Measurements from ENCODE around the gene TNS3. TPM values are rescaled to one million over a fixed set of nuclear protein-coding genes. Genes with fewer than 3 reads are reported as not detected.

Gene TNS3
- total RNA-seq, 1 donor from 2014 or later, result 5.7 TPM

GRCh38 chr7:47503281-47503680, 78.6 kb downstream of the TNS3 start:
- Mint-ChIP-seq H3K27me3 (peaks cover 2% of the 10 kb centered on the region), H3K4me1 (no peaks in the 10 kb centered on the region), H3K4me3 (no peak overlapping the region), H3K9me3 (no peaks in the 10 kb centered on the region), H3K27ac (no peak overlapping the region), H3K36me3 (ENCODE audit: low read depth) (no peaks in the 10 kb centered on the region)
- no peak for DNase-seq
- intact Hi-C loops (cut with micrococcal nuclease), result no loop called here

- Mint-ChIP-seq H3K27me3 (peaks cover 2% of the 10 kb centered on the region), H3K9me3 (no peaks in the 10 kb centered on the region), H3K4me1 (no peaks in the 10 kb centered on the region), H3K27ac (no peak overlapping the region), H3K4me3 (no peak overlapping the region), H3K36me3 (ENCODE audit: low read depth) (no peaks in the 10 kb centered on the region)
- DNase-seq, result no peak
- intact Hi-C loops (cut with micrococcal nuclease), result no loop called here
Observed at GRCh38 chr7:47502240-47502877, 79.6 kb downstream of the TNS3 start.

GRCh38 chr7:47501406-47501805, 80.5 kb downstream of the TNS3 start:
- Mint-ChIP-seq H3K4me1 (no peaks in the 10 kb centered on the region), H3K9me3 (no peaks in the 10 kb centered on the region), H3K27ac (no peak overlapping the region), H3K4me3 (no peak overlapping the region), H3K27me3 (peaks cover 2% of the 10 kb centered on the region), H3K36me3 (ENCODE audit: low read depth) (no peaks in the 10 kb centered on the region)
- no peak for DNase-seq
- intact Hi-C loops (cut with micrococcal nuclease), result no loop called here

- no peaks in the 10 kb centered on the region for H3K4me1 Mint-ChIP-seq
- no peaks in the 10 kb centered on the region for H3K36me3 Mint-ChIP-seq (ENCODE audit: low read depth)
- H3K9me3 Mint-ChIP-seq, result no peaks in the 10 kb centered on the region
- H3K27me3 Mint-ChIP-seq, result no peaks in the 10 kb centered on the region
- no peak overlapping the region for H3K4me3 Mint-ChIP-seq
- no peak overlapping the region for H3K27ac Mint-ChIP-seq
- intact Hi-C loops (cut with micrococcal nuclease), result no loop called here
- no peak for DNase-seq
Observed at GRCh38 chr7:47500103-47500563, 81.8 kb downstream of the TNS3 start.

- intact Hi-C loops (cut with micrococcal nuclease), result no loop called here
- Mint-ChIP-seq H3K27ac (no peak overlapping the region), H3K4me1 (no peaks in the 10 kb centered on the region), H3K4me3 (no peak overlapping the region), H3K9me3 (no peaks in the 10 kb centered on the region), H3K27me3 (peaks cover 4% of the 10 kb centered on the region), H3K36me3 (ENCODE audit: low read depth) (no peaks in the 10 kb centered on the region)
- DNase-seq, result no peak
Observed at GRCh38 chr7:47498229-47499056, 83.5 kb downstream of the TNS3 start.

GRCh38 chr7:47497367-47498096, 84.4 kb downstream of the TNS3 start:
- no peaks in the 10 kb centered on the region for H3K9me3 Mint-ChIP-seq
- H3K4me3 Mint-ChIP-seq, result no peak overlapping the region
- peaks cover 4% of the 10 kb centered on the region for H3K27me3 Mint-ChIP-seq
- no peaks in the 10 kb centered on the region for H3K36me3 Mint-ChIP-seq (ENCODE audit: low read depth)
- DNase-seq, result no peak
- H3K27ac Mint-ChIP-seq, result no peak overlapping the region
- intact Hi-C loops (cut with micrococcal nuclease), result loop anchor here (1.0 kb wide), 1 partner anchor 15 kb away; no protein-coding TSS in a partner anchor
- no peaks in the 10 kb centered on the region for H3K4me1 Mint-ChIP-seq

- Mint-ChIP-seq H3K9me3 (no peaks in the 10 kb centered on the region), H3K27me3 (peaks cover 4% of the 10 kb centered on the region), H3K4me3 (no peak overlapping the region), H3K4me1 (no peaks in the 10 kb centered on the region), H3K27ac (no peak overlapping the region), H3K36me3 (ENCODE audit: low read depth) (no peaks in the 10 kb centered on the region)
- intact Hi-C loops (cut with micrococcal nuclease), result loop anchor here (1.0 kb wide), 1 partner anchor 14 kb away; no protein-coding TSS in a partner anchor
- no peak for DNase-seq
Observed at GRCh38 chr7:47496666-47497065, 85.2 kb downstream of the TNS3 start.

GRCh38 chr7:47496056-47496665, 85.8 kb downstream of the TNS3 start:
- Mint-ChIP-seq H3K27me3 (peaks cover 4% of the 10 kb centered on the region), H3K4me1 (no peaks in the 10 kb centered on the region), H3K9me3 (no peaks in the 10 kb centered on the region), H3K4me3 (no peak overlapping the region), H3K36me3 (ENCODE audit: low read depth) (no peaks in the 10 kb centered on the region), H3K27ac (no peak overlapping the region)
- intact Hi-C loops (cut with micrococcal nuclease), result no loop called here
- DNase-seq, result no peak

GRCh38 chr7:47493976-47494911, 87.7 kb downstream of the TNS3 start:
- no peak for DNase-seq
- H3K36me3 Mint-ChIP-seq (ENCODE audit: low read depth), result no peaks in the 10 kb centered on the region
- H3K27ac Mint-ChIP-seq, result no peak overlapping the region
- no peaks in the 10 kb centered on the region for H3K4me1 Mint-ChIP-seq
- H3K27me3 Mint-ChIP-seq, result peaks cover 4% of the 10 kb centered on the region
- H3K9me3 Mint-ChIP-seq, result no peaks in the 10 kb centered on the region
- H3K4me3 Mint-ChIP-seq, result no peak overlapping the region
- intact Hi-C loops (cut with micrococcal nuclease), result no loop called here

GRCh38 chr7:47492716-47493325, 89.1 kb downstream of the TNS3 start:
- no peaks in the 10 kb centered on the region for H3K36me3 Mint-ChIP-seq (ENCODE audit: low read depth)
- H3K27me3 Mint-ChIP-seq, result peaks cover 4% of the 10 kb centered on the region
- H3K4me1 Mint-ChIP-seq, result no peaks in the 10 kb centered on the region
- H3K27ac Mint-ChIP-seq, result no peak overlapping the region
- intact Hi-C loops (cut with micrococcal nuclease), result no loop called here
- H3K9me3 Mint-ChIP-seq, result no peaks in the 10 kb centered on the region
- no peak for DNase-seq
- H3K4me3 Mint-ChIP-seq, result no peak overlapping the region

GRCh38 chr7:47490501-47491265, 91.2 kb downstream of the TNS3 start:
- Mint-ChIP-seq H3K4me3 (no peak overlapping the region), H3K9me3 (no peaks in the 10 kb centered on the region), H3K27ac (no peak overlapping the region), H3K36me3 (ENCODE audit: low read depth) (no peaks in the 10 kb centered on the region), H3K27me3 (peaks cover 4% of the 10 kb centered on the region), H3K4me1 (peaks cover 6% of the 10 kb centered on the region)
- DNase-seq, result no peak
- intact Hi-C loops (cut with micrococcal nuclease), result no loop called here

GRCh38 chr7:47489624-47490023, 92.3 kb downstream of the TNS3 start:
- peaks cover 7% of the 10 kb centered on the region for H3K4me1 Mint-ChIP-seq
- H3K27ac Mint-ChIP-seq, result no peak overlapping the region
- peaks cover 4% of the 10 kb centered on the region for H3K27me3 Mint-ChIP-seq
- no peak for DNase-seq
- no peaks in the 10 kb centered on the region for H3K9me3 Mint-ChIP-seq
- intact Hi-C loops (cut with micrococcal nuclease), result no loop called here
- H3K4me3 Mint-ChIP-seq, result no peak overlapping the region
- no peaks in the 10 kb centered on the region for H3K36me3 Mint-ChIP-seq (ENCODE audit: low read depth)
